Umbilical cord (tissue), 2 donors: ENCODE data around the gene WNK2. TPM values are rescaled to one million over a fixed set of nuclear protein-coding genes. Genes with fewer than 3 reads are reported as not detected.
"Not testable (repeated sequence)": the region's sequence is repeated elsewhere in the genome, so short reads cannot be mapped to it uniquely, and the experiment has no call there.

Experiments used
- DNase-seq: peaks from one replicate; pipeline ENCODE4 v3.0.0-alpha.2; 2015; ENCODE audit warnings: low spot score
- total RNA-seq: library from RNA; depleted of rRNA; stranded (reverse); fragments of >200 nt; gene quantifications from one replicate; pipeline ENCODE4 v1.2.3, GENCODE V29; 2014; ENCODE audit warnings: low replicate concordance; ENCODE audit not compliant: insufficient read depth

Gene WNK2
- total RNA-seq, 1 donor from 2014 or later, result 10.4 TPM

DNA sequence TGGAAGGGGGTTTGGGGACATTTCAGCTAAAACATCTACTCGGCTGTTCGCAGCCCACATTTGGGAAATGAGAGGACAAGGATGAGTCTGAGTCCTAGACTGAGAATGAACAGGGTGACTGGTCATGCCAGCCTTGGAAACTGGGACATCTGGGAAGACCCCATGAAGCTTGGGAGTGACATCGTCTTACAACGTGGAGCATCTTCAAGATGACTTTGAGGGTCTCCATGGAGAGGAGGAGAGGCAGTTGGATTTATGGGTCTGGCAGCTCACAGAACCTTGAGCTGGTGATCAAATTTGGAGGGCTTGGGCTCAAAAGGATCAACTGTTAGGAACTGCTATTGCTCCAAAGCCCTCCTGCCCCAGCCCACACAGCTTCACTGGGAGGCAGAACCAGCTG lies 182.5 kb downstream of the WNK2 start:
- DNase-seq, result not testable (repeated sequence)

GRCh38 chr9:93368437-93368836 lies 184.5 kb downstream of the WNK2 start:
- DNase-seq, result no peak

GRCh38 chr9:93369686-93370085 lies 185.7 kb downstream of the WNK2 start:
- DNase-seq, result no peak

Other genes with a start within 250 kb of the WNK2 start
- 4.8 TPM for gene FGD3, start 236.6 kb upstream of the WNK2 start, total RNA-seq
- not detected for gene SUSD3, start 125.4 kb upstream of the WNK2 start, total RNA-seq
- 16.1 TPM for gene CARD19, start 87.9 kb upstream of the WNK2 start, total RNA-seq
- 23.8 TPM for gene NINJ1, start 49.9 kb upstream of the WNK2 start, total RNA-seq